GM19397 (cell line): ENCODE data around the gene KCNN1.
A peak's percentile ranks its signal among the peaks of the same experiment; 100 is the strongest.
"Not testable (repeated sequence)": the region's sequence is repeated elsewhere in the genome, so short reads cannot be mapped to it uniquely, and the experiment has no call there.

Experiments used
- ATAC-seq: cut with Tn5 transposase; IDR thresholded peaks from one replicate; pipeline ENCODE4 v1.9.1; 2021; ENCODE audit warnings: mild to moderate bottlenecking, moderate library complexity; ENCODE audit not compliant: unreplicated experiment

KCNN1 gene

GRCh38 chr19:17999684-18000479 lies 33.0 kb downstream of the KCNN1 start:
- no peak for ATAC-seq

- no peak for ATAC-seq
Observed at GRCh38 chr19:18000480-18000914, 33.6 kb downstream of the KCNN1 start.

DNA sequence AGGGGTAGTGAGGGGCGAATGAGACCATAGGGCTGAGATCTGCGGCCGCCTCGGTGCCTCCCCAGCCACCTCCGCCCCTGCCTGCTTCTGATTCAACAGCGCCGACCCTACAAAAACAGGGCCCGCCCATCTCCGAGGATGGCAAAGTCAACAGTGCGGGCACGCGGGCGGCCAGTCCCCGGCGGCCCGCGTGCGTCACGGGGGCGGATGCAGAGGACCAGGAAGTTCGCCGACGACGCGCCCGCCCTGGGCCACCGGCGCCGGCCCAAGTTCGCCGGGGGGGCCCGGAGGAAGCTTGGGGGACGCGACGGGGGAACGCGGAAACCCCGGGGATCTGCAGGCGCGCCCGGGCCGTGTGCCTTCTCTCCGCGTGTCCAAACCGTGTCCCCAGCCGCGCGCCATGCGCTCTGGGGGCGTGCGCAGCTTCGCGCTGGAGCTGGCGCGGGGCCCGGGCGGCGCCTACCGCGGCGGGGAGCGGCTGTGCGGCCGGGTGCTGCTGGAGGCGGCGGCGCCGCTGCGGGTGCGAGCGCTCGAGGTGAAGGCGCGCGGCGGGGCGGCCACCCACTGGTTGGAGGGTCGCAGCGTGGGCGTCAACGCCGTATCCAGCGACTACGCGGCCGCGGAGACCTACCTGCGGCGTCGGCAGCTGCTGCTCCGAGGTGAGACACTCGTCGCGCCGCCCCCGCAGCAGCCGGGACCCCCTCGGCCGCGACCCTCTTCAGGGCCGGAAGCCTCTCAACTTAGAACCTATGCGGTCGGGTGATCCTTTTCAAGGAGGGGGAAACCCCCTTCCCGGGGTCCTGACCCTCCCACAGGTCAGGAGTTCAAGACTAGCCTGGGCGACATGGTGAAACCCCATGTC lies 34.2 kb downstream of the KCNN1 start:
- ATAC-seq, result peak; percentile 64

GRCh38 chr19:18001777-18002345 lies 35.0 kb downstream of the KCNN1 start:
- ATAC-seq, result no peak

DNA sequence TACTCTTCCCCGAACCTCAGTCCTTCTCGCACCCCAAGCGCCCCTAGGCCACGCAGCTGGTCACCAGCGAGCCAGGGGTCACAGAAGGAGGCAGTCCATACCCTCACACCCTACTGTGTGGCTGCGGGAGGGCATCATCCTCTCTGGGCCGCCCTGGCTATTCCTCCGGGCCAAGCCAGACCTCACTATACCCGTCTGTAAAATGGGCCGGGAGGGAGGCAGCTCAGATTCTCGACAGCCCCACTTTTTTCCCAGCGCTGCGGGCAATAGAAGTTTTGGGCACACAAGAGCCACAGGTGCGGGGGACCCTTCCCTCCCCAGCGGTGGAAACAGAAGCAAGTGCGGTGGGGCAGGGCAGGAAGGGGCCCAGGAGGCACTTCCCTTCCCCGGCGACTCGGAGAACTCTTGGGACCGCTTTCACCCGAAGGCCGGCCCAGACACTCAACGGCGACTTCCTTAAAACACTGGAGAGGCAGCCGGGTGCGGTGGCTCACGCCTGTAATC lies 35.5 kb downstream of the KCNN1 start:
- no peak for ATAC-seq

GRCh38 chr19:18005750-18006149 lies 38.8 kb downstream of the KCNN1 start:
- ATAC-seq, result not testable (repeated sequence)

DNA sequence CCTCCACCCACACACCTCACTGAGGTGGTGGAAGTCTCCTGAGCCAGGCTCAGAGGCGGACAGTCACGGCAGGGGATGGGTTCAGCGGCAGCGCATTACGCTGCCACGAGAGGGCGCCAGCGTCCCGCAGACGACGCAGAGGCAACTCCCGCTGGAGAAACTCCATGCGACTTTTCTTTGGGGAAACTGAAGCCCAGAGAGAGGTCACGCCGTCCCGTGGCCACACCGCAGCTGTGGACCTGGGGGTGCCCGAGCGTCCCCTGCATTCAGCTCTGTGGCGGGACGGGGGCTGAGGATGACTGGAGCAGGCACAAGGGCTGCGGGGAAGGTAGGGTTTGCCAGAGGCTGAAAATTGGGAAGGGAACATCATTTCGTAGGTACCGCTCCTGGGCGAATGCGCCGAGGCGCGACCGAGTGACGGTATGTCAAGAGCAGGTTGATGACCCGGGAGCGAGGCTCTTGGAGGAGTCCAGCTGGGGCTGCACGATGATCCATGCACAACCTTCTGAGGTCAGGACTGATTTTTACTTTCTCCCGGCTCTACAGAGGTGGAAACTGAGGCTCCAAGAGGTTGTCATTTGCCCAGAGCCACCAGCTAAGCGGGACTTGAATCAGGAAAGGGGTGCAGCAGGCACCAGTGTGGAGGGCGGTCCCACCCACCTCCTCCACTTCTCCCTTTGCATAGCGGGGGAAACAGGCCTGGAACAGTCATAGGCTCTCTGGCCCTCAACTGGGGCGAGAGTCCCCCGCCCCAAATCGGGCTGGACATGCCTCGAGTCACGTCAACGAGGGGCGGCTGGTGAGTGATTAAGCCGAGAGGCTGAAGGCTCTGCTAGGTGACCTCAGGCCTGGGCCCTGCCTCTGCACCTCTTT lies 40.4 kb downstream of the KCNN1 start:
- peak; percentile 57 for ATAC-seq

GRCh38 chr19:18007917-18008673 lies 41.2 kb downstream of the KCNN1 start, which contains the start of gene ARRDC2:
Gene ARRDC2 (plus strand): TSS chr19:18008170. CDS start chr19:18008311, 141 bp downstream.
- ATAC-seq, result peak; percentile 57

DNA sequence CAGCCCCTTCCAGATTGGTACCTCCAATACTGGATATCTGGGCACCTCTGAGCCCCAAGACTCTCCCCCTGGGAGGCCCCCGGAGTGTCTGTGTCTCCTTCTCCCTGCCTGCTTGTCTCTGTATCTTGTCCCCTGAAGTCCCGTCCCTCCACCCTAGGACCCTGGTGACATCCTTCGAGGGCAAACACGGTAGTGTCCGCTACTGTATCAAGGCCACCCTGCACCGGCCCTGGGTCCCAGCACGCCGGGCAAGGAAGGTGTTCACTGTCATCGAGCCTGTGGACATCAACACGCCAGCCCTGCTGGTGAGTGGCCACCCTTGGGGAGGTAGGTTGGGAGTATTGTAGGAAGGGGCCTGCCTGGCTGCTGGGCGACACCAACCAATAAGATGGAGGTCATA lies 41.9 kb downstream of the KCNN1 start:
- ATAC-seq, result no peak

DNA sequence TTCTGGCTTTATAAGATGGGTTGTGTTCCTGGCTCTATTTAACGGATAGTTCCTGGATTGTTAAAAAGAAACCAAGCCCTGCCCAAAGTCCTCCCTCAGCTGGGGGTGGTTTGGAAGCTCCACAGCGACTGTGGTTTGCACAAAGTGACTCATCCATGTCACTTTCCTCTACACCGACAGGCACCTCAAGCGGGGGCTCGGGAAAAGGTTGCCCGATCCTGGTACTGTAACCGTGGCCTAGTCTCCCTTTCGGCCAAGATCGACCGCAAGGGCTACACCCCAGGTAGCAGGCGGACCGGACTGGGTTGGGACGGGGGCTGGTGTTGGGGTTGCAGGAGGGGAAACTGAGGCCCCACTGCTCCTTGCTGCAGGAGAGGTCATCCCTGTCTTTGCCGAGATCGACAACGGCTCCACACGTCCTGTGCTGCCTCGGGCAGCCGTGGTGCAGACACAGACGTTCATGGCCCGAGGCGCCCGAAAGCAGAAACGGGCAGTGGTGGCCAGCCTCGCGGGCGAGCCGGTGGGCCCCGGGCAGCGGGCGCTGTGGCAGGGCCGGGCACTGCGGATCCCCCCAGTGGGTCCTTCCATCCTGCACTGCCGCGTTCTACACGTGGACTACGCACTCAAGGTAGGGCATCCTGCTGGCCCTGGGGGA lies 42.6 kb downstream of the KCNN1 start:
- no peak for ATAC-seq

GRCh38 chr19:18010149-18010548 lies 43.2 kb downstream of the KCNN1 start:
- no peak for ATAC-seq

DNA sequence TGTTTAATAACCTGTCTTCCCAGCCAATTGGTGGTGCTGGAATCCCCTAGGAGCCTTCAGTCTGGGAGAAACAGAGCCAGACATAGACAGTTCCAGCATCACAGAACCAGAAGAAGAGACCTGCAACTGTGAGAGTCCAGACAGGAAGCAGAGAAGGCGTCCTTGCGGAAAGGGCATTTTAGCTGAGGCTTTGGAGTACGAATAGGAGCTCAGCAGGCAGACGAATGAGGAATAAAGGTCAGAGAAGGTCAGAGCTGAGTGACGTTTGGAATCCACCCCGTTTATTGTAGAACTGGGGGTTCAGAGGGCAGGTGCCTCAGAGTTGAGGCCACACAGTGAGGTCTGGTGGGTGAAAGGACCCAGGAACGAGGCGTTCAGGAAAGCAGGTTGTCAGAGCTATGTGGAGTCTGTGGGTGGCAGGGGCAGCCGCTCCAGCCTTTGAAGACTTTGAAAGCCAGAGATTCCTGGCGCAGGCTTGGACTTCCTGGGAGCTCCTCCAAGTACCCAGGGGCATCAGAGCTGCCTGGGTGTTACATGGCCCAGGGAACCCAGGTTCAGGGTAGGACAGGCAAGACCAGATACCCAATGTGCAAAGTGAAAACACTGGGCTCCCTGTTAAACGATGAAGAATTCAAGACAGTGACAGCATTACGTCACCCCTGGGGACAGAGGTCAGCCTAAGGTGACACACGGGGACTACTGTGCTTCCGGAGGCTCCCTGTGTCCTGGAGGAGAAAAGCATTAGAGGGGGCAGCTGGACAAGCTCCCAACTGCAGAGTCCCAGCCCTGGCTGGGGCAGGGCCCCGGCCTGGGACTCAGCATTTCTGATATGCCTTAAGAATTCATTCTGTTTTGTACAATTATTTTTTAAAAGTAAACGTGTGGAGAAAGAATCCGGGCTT lies 46.6 kb downstream of the KCNN1 start:
- no peak for ATAC-seq

- no peak for ATAC-seq
Observed at GRCh38 chr19:18014197-18014596, 47.3 kb downstream of the KCNN1 start.

- no peak for ATAC-seq
Observed at GRCh38 chr19:18016209-18016910, 49.5 kb downstream of the KCNN1 start.

GRCh38 chr19:18017275-18018083 lies 50.6 kb downstream of the KCNN1 start:
- ATAC-seq, result no peak

- ATAC-seq, result no peak
Observed at GRCh38 chr19:18020212-18021085, 53.5 kb downstream of the KCNN1 start.
